GM19043 (cell line): ENCODE results near the gene ACOT9.
A peak's percentile ranks its signal among the peaks of the same experiment; 100 is the strongest.
"Not testable (repeated sequence)": the region's sequence is repeated elsewhere in the genome, so short reads cannot be mapped to it uniquely, and the experiment has no call there.

Source experiments
- ATAC-seq: cut with Tn5 transposase; IDR thresholded peaks from one replicate; pipeline ENCODE4 v1.9.1; 2021; ENCODE audit warnings: low read depth; ENCODE audit not compliant: unreplicated experiment

Gene ACOT9, protein sequence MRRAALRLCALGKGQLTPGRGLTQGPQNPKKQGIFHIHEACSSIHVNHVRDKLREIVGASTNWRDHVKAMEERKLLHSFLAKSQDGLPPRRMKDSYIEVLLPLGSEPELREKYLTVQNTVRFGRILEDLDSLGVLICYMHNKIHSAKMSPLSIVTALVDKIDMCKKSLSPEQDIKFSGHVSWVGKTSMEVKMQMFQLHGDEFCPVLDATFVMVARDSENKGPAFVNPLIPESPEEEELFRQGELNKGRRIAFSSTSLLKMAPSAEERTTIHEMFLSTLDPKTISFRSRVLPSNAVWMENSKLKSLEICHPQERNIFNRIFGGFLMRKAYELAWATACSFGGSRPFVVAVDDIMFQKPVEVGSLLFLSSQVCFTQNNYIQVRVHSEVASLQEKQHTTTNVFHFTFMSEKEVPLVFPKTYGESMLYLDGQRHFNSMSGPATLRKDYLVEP

GRCh38 chrX:23742697-23743622 is at the start of gene ACOT9:
ACOT9 (minus strand) TSS chrX:23743276; CDS start chrX:23743144, 132 bp downstream.
- peak; percentile 90 for ATAC-seq

DNA sequence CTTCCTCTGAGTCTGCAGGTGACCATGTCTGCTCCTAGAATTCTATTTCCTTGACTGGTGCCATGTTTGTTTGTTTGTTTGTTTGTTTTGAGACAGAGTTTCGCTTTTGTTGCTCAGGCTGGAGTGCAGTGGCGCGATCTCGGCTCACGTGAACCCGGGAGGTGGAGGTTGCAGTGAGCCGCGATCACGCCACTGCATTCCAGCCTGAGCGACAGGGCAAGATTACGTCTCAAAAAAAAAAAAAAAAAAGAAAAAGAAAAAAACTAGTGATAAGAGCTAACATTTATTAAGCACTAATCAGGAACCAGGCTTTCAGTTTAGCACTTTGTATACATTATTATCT is 47.0 kb upstream of the ACOT9 start:
- ATAC-seq = no peak

- ATAC-seq = no peak
Measured at GRCh38 chrX:23789386-23790154, 46.5 kb upstream of the ACOT9 start.

- no peak for ATAC-seq
Measured at GRCh38 chrX:23788946-23789345, 45.9 kb upstream of the ACOT9 start.

GRCh38 chrX:23788521-23788920 is 45.4 kb upstream of the ACOT9 start:
- peak; percentile 81 for ATAC-seq

DNA sequence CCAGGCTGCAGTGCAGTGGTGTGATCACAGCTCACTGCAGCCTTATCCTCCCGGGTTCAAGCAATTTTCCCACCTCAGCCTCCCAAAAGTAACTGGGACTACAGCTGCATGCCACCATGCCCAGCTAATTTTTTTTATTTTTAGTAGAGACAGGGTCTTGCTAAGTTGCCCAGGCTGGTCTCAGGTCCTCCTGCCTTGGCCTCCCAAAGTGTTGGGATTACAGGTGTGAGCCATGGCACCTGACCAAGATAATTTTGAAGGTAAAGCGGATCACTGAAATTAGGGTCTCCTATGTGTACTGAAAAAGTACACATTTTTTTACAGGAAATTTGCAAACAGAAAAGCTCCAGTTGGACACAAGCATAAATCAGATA is 44.7 kb upstream of the ACOT9 start:
- ATAC-seq = no peak

DNA sequence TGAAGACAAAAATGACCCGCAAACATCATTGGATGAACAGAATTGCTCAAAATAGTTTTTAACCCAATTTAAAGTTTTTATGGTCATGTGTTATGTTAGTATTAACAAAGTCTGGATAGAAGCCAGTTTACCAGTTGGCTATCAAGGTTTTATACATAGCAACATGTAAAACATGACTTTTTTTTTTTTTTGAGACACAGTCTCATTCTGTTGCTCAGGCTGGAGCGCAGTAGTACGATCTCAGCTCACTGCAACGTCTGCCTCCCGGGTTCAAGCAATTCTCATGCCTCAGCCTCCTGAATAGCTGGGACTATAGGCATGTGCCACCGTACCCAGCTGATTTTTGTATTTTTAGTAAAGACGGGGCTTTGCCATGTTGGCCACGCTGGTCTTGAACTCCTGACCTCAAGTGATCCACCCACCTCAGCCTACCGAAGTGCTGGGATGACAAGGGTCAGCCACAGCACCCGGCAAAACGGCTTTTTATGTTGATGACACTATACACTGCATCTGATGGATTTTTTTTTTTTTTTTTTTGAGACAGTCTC is 43.3 kb upstream of the ACOT9 start:
- ATAC-seq = no peak

- no peak for ATAC-seq
Measured at GRCh38 chrX:23785580-23785979, 42.5 kb upstream of the ACOT9 start.

- ATAC-seq = no peak
Measured at GRCh38 chrX:23784470-23785331, 41.6 kb upstream of the ACOT9 start.

DNA sequence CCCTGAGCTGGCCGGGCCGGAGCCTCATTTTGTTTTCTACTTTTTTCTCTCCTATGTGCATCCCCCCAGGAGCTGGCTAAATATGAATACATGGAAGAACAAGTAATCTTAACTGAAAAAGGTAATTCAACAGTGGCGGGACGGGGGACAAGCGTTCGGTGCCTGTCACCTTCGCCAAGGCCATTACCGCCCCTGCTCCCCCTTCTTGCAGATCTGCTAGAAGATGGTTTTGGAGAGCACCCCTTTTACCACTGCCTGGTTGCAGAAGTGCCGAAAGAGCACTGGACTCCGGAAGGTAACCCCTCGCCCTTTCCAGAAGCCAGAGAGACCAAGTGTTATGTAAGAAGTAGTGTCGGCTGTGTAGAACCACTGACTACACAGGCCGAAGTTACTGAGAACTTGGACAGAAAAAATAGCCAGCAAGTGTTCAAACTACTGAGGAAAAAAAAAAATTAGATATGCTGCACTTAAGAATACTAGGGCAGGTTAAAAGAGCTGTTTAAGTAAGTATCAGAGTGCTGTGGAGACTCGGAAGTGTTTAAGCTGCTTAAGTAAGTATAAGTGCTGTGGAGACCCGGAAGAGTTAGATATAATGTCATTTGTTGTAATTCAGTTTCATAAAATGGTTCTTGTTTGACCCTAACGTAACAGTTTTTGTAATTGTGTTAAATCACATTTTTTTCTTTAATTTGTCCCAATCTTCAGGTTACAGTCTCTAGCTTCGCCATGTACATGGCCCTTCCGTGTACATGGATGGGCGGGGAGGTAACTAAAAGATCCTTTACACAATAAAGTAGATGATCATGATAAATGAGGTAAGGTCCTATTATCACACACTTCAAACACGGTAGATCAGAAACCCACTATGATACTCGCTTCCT is 40.8 kb upstream of the ACOT9 start:
- ATAC-seq = no peak

- peak; percentile 74 for ATAC-seq
Measured at GRCh38 chrX:23782863-23783588, 40.0 kb upstream of the ACOT9 start, which contains the start of gene SAT1. SAT1 (plus strand) TSS chrX:23783173; CDS start chrX:23783352, 179 bp downstream.

DNA sequence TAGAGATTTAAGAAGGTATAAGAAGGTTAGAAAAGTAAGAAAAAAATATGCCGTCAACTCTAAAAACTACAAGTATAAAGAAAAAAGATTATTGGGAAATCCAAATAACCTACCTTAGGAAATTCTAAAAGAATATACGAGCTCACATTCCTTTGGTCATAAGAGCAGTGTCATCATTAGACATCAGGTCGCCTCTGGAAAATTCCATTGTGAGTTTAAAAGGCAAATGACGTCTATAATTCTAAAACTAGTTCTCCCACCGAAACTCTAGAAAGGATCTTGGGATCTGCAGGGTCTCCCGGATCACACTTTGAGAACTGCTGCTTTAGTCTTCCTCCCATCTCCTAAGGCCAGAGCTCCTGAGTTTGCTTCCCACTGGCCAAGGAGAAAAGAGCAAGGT is 39.4 kb upstream of the ACOT9 start:
- no peak for ATAC-seq

- no peak for ATAC-seq
Measured at GRCh38 chrX:23779025-23779424, 35.9 kb upstream of the ACOT9 start.

- no peak for ATAC-seq
Measured at GRCh38 chrX:23776363-23776762, 33.3 kb upstream of the ACOT9 start.

DNA sequence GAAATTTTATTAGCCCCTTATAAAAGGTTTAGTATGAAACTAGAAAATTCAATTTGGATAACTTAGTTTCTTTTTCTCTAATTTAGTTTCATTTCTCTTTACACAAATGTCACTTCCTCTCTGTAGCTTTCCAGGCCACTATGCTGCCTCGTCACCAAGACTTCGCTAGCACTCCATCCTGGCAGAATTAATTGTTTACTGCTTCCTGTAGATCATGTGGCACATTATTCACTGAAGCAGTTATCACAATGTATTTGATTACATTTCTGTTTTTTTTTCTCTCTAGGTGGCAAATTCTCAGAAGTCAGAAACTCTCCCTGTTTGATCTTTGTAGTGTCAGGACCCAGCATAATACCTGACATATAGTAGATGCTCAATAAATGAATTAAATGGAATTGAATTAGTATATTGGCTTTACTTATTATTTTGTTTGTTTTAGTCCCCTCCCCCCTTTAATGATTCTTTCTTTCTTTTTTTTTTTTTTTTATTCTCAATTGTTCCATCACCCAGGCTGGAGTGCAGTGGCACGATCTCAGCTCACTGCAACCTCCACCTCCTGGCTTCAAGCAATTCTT is 30.6 kb upstream of the ACOT9 start:
- peak; percentile 87 for ATAC-seq

DNA sequence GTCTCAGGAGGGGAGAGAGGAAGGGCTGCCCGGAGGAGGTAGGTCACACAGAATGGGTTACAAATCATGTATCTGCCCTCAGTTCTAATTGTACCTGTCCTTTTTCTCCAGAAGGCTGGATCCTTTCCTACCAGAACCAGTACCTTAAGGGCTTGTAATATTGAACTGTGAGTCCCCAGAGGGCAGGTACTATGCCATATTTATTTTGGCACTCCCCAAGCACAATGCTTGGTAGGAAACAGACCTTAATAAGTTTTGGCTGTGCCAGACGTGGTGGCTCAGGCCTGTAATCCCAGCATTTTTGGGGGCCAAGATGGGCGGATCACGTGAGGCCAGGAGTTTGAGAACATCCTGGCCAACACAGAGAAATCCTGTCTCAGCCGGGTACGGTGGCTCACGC is 28.0 kb upstream of the ACOT9 start:
- ATAC-seq = not testable (repeated sequence)

GRCh38 chrX:23770142-23770541 is 27.1 kb upstream of the ACOT9 start:
- no peak for ATAC-seq
